Measurements from ENCODE around the gene MAGT1. TPM values are rescaled to one million over a fixed set of nuclear protein-coding genes. Genes with fewer than 3 reads are reported as not detected.
A peak's percentile ranks its signal among the peaks of the same experiment; 100 is the strongest.
"Not testable (repeated sequence)": the region's sequence is repeated elsewhere in the genome, so short reads cannot be mapped to it uniquely, and the experiment has no call there.

Gene MAGT1
- total RNA-seq, 1 donor from 2014 or later = 64.0 TPM

DNA sequence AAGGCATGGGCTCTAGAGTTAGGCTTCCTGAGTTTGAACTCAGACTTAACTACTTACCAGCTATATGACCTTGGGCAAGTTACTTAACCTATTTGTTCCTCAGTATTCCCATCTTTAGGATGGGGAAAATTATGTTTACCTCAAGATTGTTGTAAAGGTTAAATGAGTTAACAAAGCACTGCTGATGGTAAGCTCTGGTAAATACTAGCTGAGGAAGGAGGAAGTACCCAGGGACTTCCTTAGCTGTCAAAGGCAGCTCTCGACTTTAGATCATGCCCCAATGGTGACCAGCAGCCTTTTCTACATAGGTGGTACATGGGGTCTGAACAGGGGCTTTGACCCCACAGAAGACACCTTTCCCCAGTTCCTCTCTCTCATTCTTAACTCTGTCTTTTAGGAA, 35.3 kb upstream of the MAGT1 start:
- TF ChIP-seq, protein P1, sequence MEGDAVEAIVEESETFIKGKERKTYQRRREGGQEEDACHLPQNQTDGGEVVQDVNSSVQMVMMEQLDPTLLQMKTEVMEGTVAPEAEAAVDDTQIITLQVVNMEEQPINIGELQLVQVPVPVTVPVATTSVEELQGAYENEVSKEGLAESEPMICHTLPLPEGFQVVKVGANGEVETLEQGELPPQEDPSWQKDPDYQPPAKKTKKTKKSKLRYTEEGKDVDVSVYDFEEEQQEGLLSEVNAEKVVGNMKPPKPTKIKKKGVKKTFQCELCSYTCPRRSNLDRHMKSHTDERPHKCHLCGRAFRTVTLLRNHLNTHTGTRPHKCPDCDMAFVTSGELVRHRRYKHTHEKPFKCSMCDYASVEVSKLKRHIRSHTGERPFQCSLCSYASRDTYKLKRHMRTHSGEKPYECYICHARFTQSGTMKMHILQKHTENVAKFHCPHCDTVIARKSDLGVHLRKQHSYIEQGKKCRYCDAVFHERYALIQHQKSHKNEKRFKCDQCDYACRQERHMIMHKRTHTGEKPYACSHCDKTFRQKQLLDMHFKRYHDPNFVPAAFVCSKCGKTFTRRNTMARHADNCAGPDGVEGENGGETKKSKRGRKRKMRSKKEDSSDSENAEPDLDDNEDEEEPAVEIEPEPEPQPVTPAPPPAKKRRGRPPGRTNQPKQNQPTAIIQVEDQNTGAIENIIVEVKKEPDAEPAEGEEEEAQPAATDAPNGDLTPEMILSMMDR (IDR thresholded peaks at IDR 0.05) = no peak
- Histone ChIP-seq H3K4me3 (no peak overlapping the region), H3K36me3 (no peaks in the 10 kb centered on the region), H3K4me1 (no peaks in the 10 kb centered on the region), H3K27ac (no peak overlapping the region), H3K9me3 (no peaks in the 10 kb centered on the region), H3K27me3 (no peaks in the 10 kb centered on the region)
- ATAC-seq (no peak), DNase-seq (no peak)
- intact Hi-C loops (cut with DNase I) = no loop called here

DNA sequence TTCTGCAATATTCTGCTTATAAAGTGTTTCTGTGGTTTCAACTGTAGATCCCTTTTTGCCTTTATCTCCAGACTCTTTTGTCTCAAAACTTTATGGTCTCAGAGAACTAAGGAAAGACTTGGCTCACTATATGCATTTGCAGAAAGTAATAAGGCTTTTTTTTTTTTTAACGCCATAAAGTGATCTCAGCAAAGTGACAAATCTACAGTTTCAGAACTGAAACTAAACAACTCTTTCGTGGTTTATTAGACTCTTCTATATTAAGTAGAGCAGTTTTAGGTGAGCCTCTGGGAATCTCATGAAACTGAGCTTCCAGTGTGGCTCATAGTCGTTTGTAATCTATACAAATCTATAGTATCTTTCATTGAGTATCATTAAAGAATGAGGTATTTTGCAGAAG, 30.5 kb upstream of the MAGT1 start:
- H3K4me3 ChIP-seq = no peak overlapping the region
- intact Hi-C loops (cut with DNase I) = no loop called here
- ATAC-seq = no peak

DNA sequence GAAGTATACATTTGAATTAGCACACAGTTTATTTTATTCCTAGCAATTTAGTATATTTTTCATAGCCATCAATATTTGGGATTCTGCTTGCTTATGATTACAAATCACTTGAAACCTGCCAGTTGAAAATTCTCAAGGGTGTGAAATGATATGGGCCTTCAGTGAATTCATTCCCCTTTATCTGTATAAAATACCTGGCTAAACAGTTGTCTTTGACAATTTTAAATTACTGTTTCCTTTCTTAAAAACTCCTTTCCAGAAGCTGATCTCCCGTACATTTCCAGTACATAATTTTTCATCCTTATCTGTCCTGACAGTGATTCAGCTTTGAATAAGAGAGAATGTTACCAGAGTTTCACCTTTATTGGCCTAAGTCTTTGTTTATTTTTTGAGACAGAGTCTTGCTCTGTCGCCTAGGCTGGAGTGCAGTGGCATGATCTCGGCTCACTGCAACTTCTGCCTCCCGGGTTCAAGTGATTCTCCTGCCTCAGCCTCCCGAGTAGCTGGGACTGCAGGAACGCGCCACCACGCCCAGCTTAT, 29.2 kb upstream of the MAGT1 start:
- H3K4me3 ChIP-seq = no peak overlapping the region
- intact Hi-C loops (cut with DNase I) = no loop called here
- no peaks in the 10 kb centered on the region for H3K4me1 ChIP-seq
- DNase-seq (no peak), ATAC-seq (no peak)
- TF ChIP-seq, protein P1 (IDR thresholded peaks at IDR 0.05) = no peak
- no peaks in the 10 kb centered on the region for H3K9me3 ChIP-seq
- no peaks in the 10 kb centered on the region for H3K27me3 ChIP-seq
- H3K36me3 ChIP-seq = no peaks in the 10 kb centered on the region
- no peak overlapping the region for H3K27ac ChIP-seq

More for the DNA sequence above, 30.5 kb upstream of the MAGT1 start:
- TF ChIP-seq, protein P1 (IDR thresholded peaks at IDR 0.05) = no peak
- Histone ChIP-seq H3K36me3 (no peaks in the 10 kb centered on the region), H3K4me1 (no peaks in the 10 kb centered on the region), H3K27me3 (no peaks in the 10 kb centered on the region), H3K27ac (no peak overlapping the region), H3K9me3 (no peaks in the 10 kb centered on the region)
- DNase-seq = no peak

DNA sequence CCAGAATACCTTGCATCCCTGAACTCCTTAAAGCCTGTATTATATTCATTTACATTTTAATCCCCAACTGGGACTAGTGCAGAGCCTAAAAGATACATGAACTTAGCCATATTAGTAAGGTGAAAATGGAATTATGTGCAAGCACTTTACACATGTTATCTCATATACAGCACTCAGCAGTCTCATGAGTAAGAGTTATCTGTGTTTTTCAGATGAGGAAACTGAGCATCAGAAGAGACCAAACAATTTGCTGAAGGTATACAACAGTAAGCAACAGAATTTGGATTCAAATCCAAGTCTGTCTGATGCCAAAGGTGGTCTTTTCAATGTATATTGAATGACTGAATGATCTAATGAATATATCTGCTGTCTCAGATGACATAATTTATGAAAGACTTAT, 27.6 kb upstream of the MAGT1 start:
- H3K9me3 ChIP-seq = no peaks in the 10 kb centered on the region
- peaks cover 4% of the 10 kb centered on the region for H3K4me1 ChIP-seq
- no peaks in the 10 kb centered on the region for H3K27me3 ChIP-seq
- H3K27ac ChIP-seq = no peak overlapping the region
- no peak for DNase-seq
- no peak overlapping the region for H3K4me3 ChIP-seq
- intact Hi-C loops (cut with DNase I) = no loop called here
- no peaks in the 10 kb centered on the region for H3K36me3 ChIP-seq
- TF ChIP-seq, protein P1 (IDR thresholded peaks at IDR 0.05) = no peak
- no peak for ATAC-seq

DNA sequence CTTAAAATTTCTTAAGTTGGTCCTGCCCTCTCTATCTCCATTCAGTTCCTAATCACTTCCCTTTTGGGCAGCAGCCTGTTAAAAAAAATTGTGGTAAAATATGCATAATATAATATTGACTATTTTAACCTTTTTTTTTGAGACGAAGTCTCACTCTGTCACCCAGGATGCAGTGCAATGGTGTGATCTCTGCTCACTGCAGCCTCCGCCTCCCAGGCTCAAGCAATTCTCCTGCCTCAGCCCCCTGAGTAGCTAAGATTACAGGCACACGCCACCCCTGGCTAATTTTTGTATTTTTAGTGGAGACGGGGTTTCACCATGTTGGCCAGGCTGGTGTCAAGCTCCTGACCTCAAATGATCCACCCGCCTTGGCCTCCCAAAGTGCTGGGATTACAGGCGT, 24.1 kb upstream of the MAGT1 start:
- ATAC-seq; H3K27ac ChIP-seq; H3K4me1 ChIP-seq; H3K36me3 ChIP-seq; H3K4me3 ChIP-seq; DNase-seq; H3K27me3 ChIP-seq; H3K9me3 ChIP-seq; intact Hi-C loops (cut with DNase I): not testable (repeated sequence)

DNA sequence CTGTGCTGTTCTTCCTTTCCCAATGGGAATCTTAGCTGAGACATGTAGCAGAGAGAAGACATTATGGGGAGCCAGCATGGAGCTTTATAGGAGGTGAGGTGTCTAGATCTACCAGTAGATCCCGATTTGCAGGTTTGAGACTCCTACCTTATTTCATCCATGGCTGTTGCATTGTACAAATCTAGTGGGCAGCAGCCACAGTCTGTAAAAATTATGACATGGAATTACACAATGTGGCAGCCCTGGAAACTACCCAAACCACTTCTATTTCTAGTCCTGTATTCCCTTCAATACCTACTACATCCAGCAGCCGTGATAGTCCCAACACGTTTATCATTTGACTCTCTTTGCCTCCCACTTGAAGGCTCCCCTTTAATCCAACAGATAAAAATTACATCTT, 23.3 kb upstream of the MAGT1 start:
- DNase-seq (no peak), ATAC-seq (peak; percentile 63)
- Histone ChIP-seq H3K27me3 (no peaks in the 10 kb centered on the region), H3K9me3 (no peaks in the 10 kb centered on the region), H3K4me1 (peaks cover 4% of the 10 kb centered on the region), H3K27ac (no peak overlapping the region), H3K36me3 (no peaks in the 10 kb centered on the region), H3K4me3 (no peak overlapping the region)
- TF ChIP-seq, protein P1 (IDR thresholded peaks at IDR 0.05) = no peak
- intact Hi-C loops (cut with DNase I) = no loop called here
